HEK293 (cell line): Measurements from ENCODE around the gene CELF4.

Experiments
- CTCF ChIA-PET: fragments of 350-600 bp; formaldehyde crosslinking; extraction: SDS; loops from one replicate; lab custom pipeline; 2021; ENCODE audit warnings: antibody characterized with exemption; lab: Yijun Ruan, JAX
- POLR2A ChIA-PET: fragments of 300-600 bp; formaldehyde crosslinking; extraction: SDS; loops from one replicate; lab custom pipeline; 2020; ENCODE audit warnings: antibody characterized with exemption, inconsistent platforms; lab: Yijun Ruan, JAX
- H3K27ac ChIP-seq: fragments of 200-500 bp; sonication (Bioruptor generic); 2 replicates; pipeline ENCODE4 v1.5.1; 2014; ENCODE audit warnings: low read depth, low read length, control low read depth, inconsistent platforms; ENCODE audit errors: extremely low read depth
- H3K36me3 ChIP-seq, 2 experiments: fragments of 200-500 bp in 1 of 2; sonication (Bioruptor generic) in 1 of 2; 1 replicate in 1 of 2; 2 replicates in 1 of 2; pipeline ENCODE4 v1.5.1; 2014 to 2017; ENCODE audit warnings: inconsistent platforms in 2 of 2, low read length in 2 of 2; ENCODE audit not compliant: control insufficient read depth in 2 of 2, insufficient read depth in 1 of 2
- H3K4me1 ChIP-seq: fragments of 200-500 bp; sonication (Bioruptor generic); 2 replicates; pipeline ENCODE4 v1.5.1; 2014; ENCODE audit warnings: mild to moderate bottlenecking, low read length, inconsistent platforms; ENCODE audit not compliant: control insufficient read depth, insufficient read depth
- H3K4me3 ChIP-seq: 2 replicates; pipeline ENCODE4 v1.5.1; 2011; ENCODE audit warnings: low read depth, mild to moderate bottlenecking, control low read depth, low read length, moderate library complexity
- H3K9me3 ChIP-seq: fragments of 200-500 bp; sonication (Bioruptor generic); 2 replicates; pipeline ENCODE4 v1.5.1; 2014; ENCODE audit warnings: low read depth, low read length, inconsistent platforms; ENCODE audit not compliant: control insufficient read depth, insufficient read depth
- GLIS2 ChIP-seq: fragments of 450-650 bp; formaldehyde crosslinking; IDR thresholded peaks from 2 replicates; pipeline ENCODE4 v1.5.1; 2016; ENCODE audit warnings: missing biosample characterization, missing genetic modification characterization
- TCF7L2 ChIP-seq: IDR thresholded peaks from 2 replicates; pipeline ENCODE4 v1.6.1; 2011; ENCODE audit warnings: low read depth, mild to moderate bottlenecking, inconsistent platforms, low read length, moderate library complexity, borderline replicate concordance
- ZFP41 ChIP-seq: fragments of 450-650 bp; formaldehyde crosslinking; IDR thresholded peaks from 2 replicates; pipeline ENCODE4 v1.5.1; 2016; ENCODE audit warnings: missing biosample characterization, missing genetic modification characterization, borderline replicate concordance
- ZNF132 ChIP-seq: fragments of 450-650 bp; formaldehyde crosslinking; IDR thresholded peaks from 2 replicates; pipeline ENCODE4 v1.5.1; 2017; ENCODE audit warnings: missing biosample characterization, missing genetic modification characterization, borderline replicate concordance
- ZNF174 ChIP-seq: fragments of 450-650 bp; formaldehyde crosslinking; IDR thresholded peaks from 2 replicates; pipeline ENCODE4 v1.5.0; 2017; ENCODE audit warnings: missing biosample characterization, mild to moderate bottlenecking, missing genetic modification characterization
- ZNF23 ChIP-seq: fragments of 450-650 bp; formaldehyde crosslinking; IDR thresholded peaks from 2 replicates; pipeline ENCODE4 v1.5.1; 2016; ENCODE audit warnings: missing biosample characterization, missing genetic modification characterization, borderline replicate concordance
- ZNF248 ChIP-seq: fragments of 450-650 bp; formaldehyde crosslinking; IDR thresholded peaks from 2 replicates; pipeline ENCODE4 v1.5.1; 2017; ENCODE audit warnings: missing biosample characterization, missing genetic modification characterization
- ZNF266 ChIP-seq: fragments of 450-650 bp; formaldehyde crosslinking; IDR thresholded peaks from 2 replicates; pipeline ENCODE4 v1.5.1; 2016; ENCODE audit warnings: missing biosample characterization, missing genetic modification characterization, low read depth
- ZNF274 ChIP-seq, 2 experiments: fragments of 200-500 bp in 1 of 2; fragments of 450-650 bp in 1 of 2; sonication (Bioruptor generic) in 1 of 2; formaldehyde crosslinking in 1 of 2; IDR thresholded peaks; 2 replicates each; pipeline versions ENCODE4 v1.5.1 to v1.6.1; 2014 to 2016; ENCODE audit warnings: borderline replicate concordance in 1 of 2, inconsistent platforms in 1 of 2, low read length in 1 of 2, missing biosample characterization in 1 of 2, missing genetic modification characterization in 1 of 2
- ZNF302 ChIP-seq: fragments of 450-650 bp; formaldehyde crosslinking; IDR thresholded peaks from 2 replicates; pipeline ENCODE4 v1.5.1; 2016; ENCODE audit warnings: missing biosample characterization, missing genetic modification characterization, low read depth
- ZNF37A ChIP-seq: fragments of 450-650 bp; IDR thresholded peaks from 2 replicates; pipeline ENCODE4 v1.5.1; 2018; ENCODE audit warnings: missing biosample characterization, missing genetic modification characterization
- ZNF501 ChIP-seq: fragments of 450-650 bp; formaldehyde crosslinking; IDR thresholded peaks from 2 replicates; pipeline ENCODE4 v1.5.1; 2016; ENCODE audit warnings: missing biosample characterization, missing genetic modification characterization
- ZNF514 ChIP-seq: fragments of 450-650 bp; formaldehyde crosslinking; IDR thresholded peaks from 2 replicates; pipeline ENCODE4 v1.5.1; 2016; ENCODE audit warnings: missing biosample characterization, missing genetic modification characterization
- ZNF560 ChIP-seq: fragments of 450-650 bp; formaldehyde crosslinking; IDR thresholded peaks from 2 replicates; pipeline ENCODE4 v1.5.1; 2017; ENCODE audit warnings: missing biosample characterization, missing genetic modification characterization, borderline replicate concordance
- ZNF658 ChIP-seq: fragments of 450-650 bp; formaldehyde crosslinking; IDR thresholded peaks from 2 replicates; pipeline ENCODE4; 2016; ENCODE audit warnings: missing biosample characterization, missing genetic modification characterization
- ZNF664 ChIP-seq: fragments of 450-650 bp; formaldehyde crosslinking; IDR thresholded peaks from 2 replicates; pipeline ENCODE4 v1.5.1; 2016; ENCODE audit warnings: missing biosample characterization, missing genetic modification characterization
- ZNF792 ChIP-seq: fragments of 450-650 bp; formaldehyde crosslinking; IDR thresholded peaks from 2 replicates; pipeline ENCODE4 v1.5.1; 2016; ENCODE audit warnings: missing biosample characterization, missing genetic modification characterization
- ZNF830 ChIP-seq: fragments of 450-650 bp; IDR thresholded peaks from 2 replicates; pipeline ENCODE4 v1.5.0; 2018; ENCODE audit warnings: missing biosample characterization, missing genetic modification characterization, low read depth, mild to moderate bottlenecking, moderate library complexity
- ZSCAN30 ChIP-seq: fragments of 450-650 bp; IDR thresholded peaks from 2 replicates; pipeline ENCODE4 v1.5.1; 2018; ENCODE audit warnings: missing biosample characterization, mild to moderate bottlenecking, missing genetic modification characterization, moderate library complexity
- TF ChIP-seq, protein P1 (sequence below): fragments of 450-650 bp; formaldehyde crosslinking; IDR thresholded peaks from 2 replicates; pipeline ENCODE4 v1.5.1; 2016; ENCODE audit warnings: missing biosample characterization, missing genetic modification characterization
- TF ChIP-seq, protein P2 (sequence below): fragments of 450-650 bp; formaldehyde crosslinking; IDR thresholded peaks from 2 replicates; pipeline ENCODE4 v1.5.1; 2017; ENCODE audit warnings: missing biosample characterization, missing genetic modification characterization

CELF4 gene

DNA sequence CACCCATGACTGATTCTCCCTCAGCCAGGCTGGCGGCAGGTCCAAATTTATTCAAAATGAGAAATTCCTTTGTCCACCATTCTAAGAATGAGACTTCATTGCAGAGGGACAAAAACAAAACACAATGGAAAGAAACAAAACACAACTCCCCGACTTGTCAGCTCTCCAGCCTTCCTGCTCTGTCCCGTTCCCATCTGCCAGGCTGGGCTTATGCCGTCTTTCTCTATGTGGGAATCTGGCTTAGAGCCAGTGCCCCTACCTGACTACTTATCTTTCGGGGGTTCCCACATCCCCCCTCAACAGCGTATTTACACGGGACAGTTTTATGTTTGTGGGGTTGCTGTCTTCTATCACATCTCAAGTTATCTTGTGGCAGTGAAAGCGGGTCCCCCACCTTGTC is 13.8 kb downstream of the CELF4 start (continued):
- TF ChIP-seq ZNF658 (no peak), GLIS2 (tag by site-specific recombination) (no peak), ZNF514 (tag by site-specific recombination) (no peak), ZNF274 (IDR thresholded peaks at IDR 0.05; ENCODE audit: low read length) (no peak), ZNF274 (tag by site-specific recombination; IDR thresholded peaks at IDR 0.05; ENCODE audit: borderline replicate concordance) (no peak)
- TF ChIP-seq, protein P1, sequence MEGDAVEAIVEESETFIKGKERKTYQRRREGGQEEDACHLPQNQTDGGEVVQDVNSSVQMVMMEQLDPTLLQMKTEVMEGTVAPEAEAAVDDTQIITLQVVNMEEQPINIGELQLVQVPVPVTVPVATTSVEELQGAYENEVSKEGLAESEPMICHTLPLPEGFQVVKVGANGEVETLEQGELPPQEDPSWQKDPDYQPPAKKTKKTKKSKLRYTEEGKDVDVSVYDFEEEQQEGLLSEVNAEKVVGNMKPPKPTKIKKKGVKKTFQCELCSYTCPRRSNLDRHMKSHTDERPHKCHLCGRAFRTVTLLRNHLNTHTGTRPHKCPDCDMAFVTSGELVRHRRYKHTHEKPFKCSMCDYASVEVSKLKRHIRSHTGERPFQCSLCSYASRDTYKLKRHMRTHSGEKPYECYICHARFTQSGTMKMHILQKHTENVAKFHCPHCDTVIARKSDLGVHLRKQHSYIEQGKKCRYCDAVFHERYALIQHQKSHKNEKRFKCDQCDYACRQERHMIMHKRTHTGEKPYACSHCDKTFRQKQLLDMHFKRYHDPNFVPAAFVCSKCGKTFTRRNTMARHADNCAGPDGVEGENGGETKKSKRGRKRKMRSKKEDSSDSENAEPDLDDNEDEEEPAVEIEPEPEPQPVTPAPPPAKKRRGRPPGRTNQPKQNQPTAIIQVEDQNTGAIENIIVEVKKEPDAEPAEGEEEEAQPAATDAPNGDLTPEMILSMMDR (tag by site-specific recombination): no peak

DNA sequence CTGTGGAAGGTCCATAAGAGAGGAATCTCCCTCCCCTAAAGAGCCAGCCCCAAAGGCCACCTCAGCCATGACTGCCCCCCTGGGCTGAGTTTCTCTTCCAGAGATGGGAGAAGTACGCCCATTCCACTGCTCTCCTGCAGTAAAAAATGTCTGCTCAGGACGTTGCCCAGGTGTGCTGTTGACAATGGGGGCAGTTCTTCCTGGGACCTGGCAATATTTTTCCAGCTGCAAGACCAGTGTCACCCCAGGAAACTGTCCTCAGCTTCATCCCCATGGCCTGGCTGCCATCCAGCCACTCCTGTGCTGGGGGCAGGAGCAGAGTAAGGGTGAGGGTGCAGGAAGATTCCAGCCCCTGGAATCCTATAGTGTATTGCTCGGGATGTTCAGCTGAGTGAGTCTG is 14.3 kb downstream of the CELF4 start:
- no peak overlapping the region for H3K4me3 ChIP-seq
- no peak overlapping the region for H3K27ac ChIP-seq
- ChIA-PET POLR2A (no interaction called here), CTCF (interaction anchor here (0.7 kb wide), 1 partner anchor 10 kb away, joined by 3 read pairs; no protein-coding TSS in a partner anchor)
- H3K9me3 ChIP-seq: no peaks in the 10 kb centered on the region
- H3K4me1 ChIP-seq: no peaks in the 10 kb centered on the region
- H3K36me3 ChIP-seq: no peaks in the 10 kb centered on the region
- no peak for TF ChIP-seq ZFP41 (tag by site-specific recombination)
- no peak for TF ChIP-seq TCF7L2
- no peak for TF ChIP-seq ZNF174
- no peak for TF ChIP-seq ZNF302 (tag by site-specific recombination)
- no peak for TF ChIP-seq ZNF792 (tag by site-specific recombination)
- TF ChIP-seq ZNF664 (tag by site-specific recombination): no peak
- TF ChIP-seq ZNF501 (tag by site-specific recombination): no peak
- TF ChIP-seq, protein P2, sequence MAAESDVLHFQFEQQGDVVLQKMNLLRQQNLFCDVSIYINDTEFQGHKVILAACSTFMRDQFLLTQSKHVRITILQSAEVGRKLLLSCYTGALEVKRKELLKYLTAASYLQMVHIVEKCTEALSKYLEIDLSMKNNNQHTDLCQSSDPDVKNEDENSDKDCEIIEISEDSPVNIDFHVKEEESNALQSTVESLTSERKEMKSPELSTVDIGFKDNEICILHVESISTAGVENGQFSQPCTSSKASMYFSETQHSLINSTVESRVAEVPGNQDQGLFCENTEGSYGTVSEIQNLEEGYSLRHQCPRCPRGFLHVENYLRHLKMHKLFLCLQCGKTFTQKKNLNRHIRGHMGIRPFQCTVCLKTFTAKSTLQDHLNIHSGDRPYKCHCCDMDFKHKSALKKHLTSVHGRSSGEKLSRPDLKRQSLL (tag by site-specific recombination): no peak
- TF ChIP-seq ZNF132: no peak
- no peak for TF ChIP-seq ZSCAN30 (tag by site-specific recombination)
- no peak for TF ChIP-seq ZNF830 (tag by site-specific recombination)
- TF ChIP-seq ZNF560 (tag by site-specific recombination): no peak
- no peak for TF ChIP-seq ZNF248 (tag by site-specific recombination)
- TF ChIP-seq ZNF37A: no peak
- TF ChIP-seq ZNF23 (tag by site-specific recombination): no peak
- TF ChIP-seq, all 188 proteins: peak for 0

DNA sequence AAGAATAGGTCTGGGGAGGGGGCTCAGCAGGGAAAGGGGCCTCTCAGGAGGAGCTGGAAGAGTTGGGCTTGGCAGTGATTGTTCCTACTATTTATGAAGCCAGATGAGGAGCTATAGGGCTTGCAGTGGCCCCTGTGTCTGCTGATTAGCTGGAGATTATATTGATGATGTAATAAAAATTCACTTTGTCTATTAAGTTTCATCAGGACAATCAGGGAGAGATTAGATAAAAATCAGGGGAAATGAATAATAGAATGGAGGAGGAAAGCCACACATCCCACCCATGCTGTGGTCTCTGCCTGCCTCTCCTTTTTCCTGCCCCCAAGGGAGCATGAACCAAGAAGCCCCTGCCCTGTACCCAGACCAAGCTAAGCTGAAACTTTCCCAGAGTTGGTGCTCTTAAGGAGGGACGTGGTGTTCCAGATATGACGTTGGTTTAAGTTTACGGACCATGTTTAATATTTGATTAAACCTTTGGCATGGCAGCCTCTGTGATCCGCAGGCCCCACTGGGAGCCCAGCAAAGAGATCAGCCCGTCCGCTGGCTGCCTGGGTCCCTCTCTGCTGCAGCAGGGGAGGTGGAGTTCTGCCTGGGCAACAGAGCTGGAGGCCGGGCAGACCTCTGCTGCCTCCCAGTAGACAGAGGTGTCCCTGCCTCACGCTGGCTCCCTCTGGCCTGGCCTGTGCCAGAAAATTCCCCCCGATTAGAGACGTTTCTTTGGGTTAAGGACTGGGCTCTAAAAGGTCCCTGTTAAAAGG is 15.3 kb downstream of the CELF4 start:
- TF ChIP-seq ZNF266: no peak
- TF ChIP-seq ZNF174: no peak
- H3K4me1 ChIP-seq: no peaks in the 10 kb centered on the region
- H3K36me3 ChIP-seq: no peaks in the 10 kb centered on the region
- POLR2A ChIA-PET: interaction anchor here (0.6 kb wide), 2 partner anchors 14 to 62 kb away, joined by 3 read pairs; no protein-coding TSS in a partner anchor
- no peak overlapping the region for H3K27ac ChIP-seq
- no peak overlapping the region for H3K4me3 ChIP-seq
- CTCF ChIA-PET: interaction anchor here (0.6 to 0.7 kb wide), 3 partner anchors 10 to 920 kb away, joined by 3 read pairs; no protein-coding TSS in a partner anchor
- H3K9me3 ChIP-seq: no peaks in the 10 kb centered on the region
